Endothelial cell of umbilical vein (primary cell): ENCODE results near the gene HBS1L. TPM values are rescaled to one million over a fixed set of nuclear protein-coding genes. Genes with fewer than 3 reads are reported as not detected.

Experiments
- BruUV-seq: library from RNA; stranded (reverse); fragments of 400-500 nt; replicated peaks from 2 replicates; lab custom pipeline; 2021; lab: Mats Ljungman, UMichigan
- CTCF ChIA-PET: fragments of 300-600, 350-600 bp; sonication (Branson Sonifier 250); formaldehyde crosslinking; loops from one replicate; lab custom pipeline; 2021; ENCODE audit warnings: antibody characterized with exemption, inconsistent platforms; lab: Charles Lee
- POLR2A ChIA-PET: fragments of 300-600, 350-600 bp; sonication (Branson Sonifier 250); formaldehyde crosslinking; loops from one replicate; lab custom pipeline; 2021; ENCODE audit warnings: antibody characterized with exemption, inconsistent platforms; lab: Charles Lee
- DNase-seq: peaks from one replicate; pipeline ENCODE4 v3.0.0-alpha.2; 2011; ENCODE audit warnings: low read depth, low spot score
- FAIRE-seq: peaks from 2 replicates; lab custom pipeline; 2011; peaks lifted over from hg19 to GRCh38; lab: Jason Lieb, UNC
- H2AFZ ChIP-seq: 2 replicates; pipeline ENCODE4 v1.6.0; 2012; ENCODE audit warnings: low read depth, low read length, control low read depth, inconsistent platforms
- H3K27ac ChIP-seq: 2 replicates; pipeline ENCODE4 v1.5.1; 2011; ENCODE audit warnings: low read depth, mild to moderate bottlenecking, control low read depth, low read length, moderate library complexity; ENCODE audit not compliant: insufficient read depth
- H3K27me3 ChIP-seq, 2 experiments: 2 replicates each; pipeline versions ENCODE4 v1.6.0 to v1.6.1; 2011; ENCODE audit warnings: low read length in 2 of 2, mixed read lengths in 1 of 2; ENCODE audit not compliant: control insufficient read depth in 2 of 2, insufficient read depth in 2 of 2
- H3K36me3 ChIP-seq, 2 experiments: 2 replicates in 1 of 2; 3 replicates in 1 of 2; pipeline ENCODE4 v1.5.1; 2011; ENCODE audit warnings: low read length in 2 of 2, mild to moderate bottlenecking in 1 of 2, moderate library complexity in 1 of 2; ENCODE audit not compliant: control insufficient read depth in 2 of 2, insufficient read depth in 2 of 2; ENCODE audit errors: extremely low read depth in 1 of 2
- H3K4me1 ChIP-seq: 3 replicates; pipeline ENCODE4 v1.5.1; 2011; ENCODE audit warnings: mild to moderate bottlenecking, low read length; ENCODE audit not compliant: control insufficient read depth, insufficient read depth; ENCODE audit errors: extremely low read depth
- H3K4me2 ChIP-seq: 2 replicates; pipeline ENCODE4 v1.6.1; 2011; ENCODE audit warnings: low read length, control low read depth, mixed read lengths; ENCODE audit not compliant: insufficient read depth
- H3K4me3 ChIP-seq, 3 experiments: fragments of 200-600 bp in 1 of 3; sonication (generic), shearing (Covaris generic) in 1 of 3; replicated peaks in 1 of 3; 2 replicates each; pipeline ENCODE4 v1.5.1; 2011 to 2016; ENCODE audit warnings: control low read depth in 3 of 3, low read length in 3 of 3, mild to moderate bottlenecking in 2 of 3, inconsistent platforms in 1 of 3, low read depth in 1 of 3, moderate library complexity in 1 of 3; ENCODE audit not compliant: insufficient read depth in 1 of 3
- H3K79me2 ChIP-seq: 2 replicates; pipeline ENCODE4 v1.6.0; 2012; ENCODE audit warnings: low read length, inconsistent platforms; ENCODE audit not compliant: control insufficient read depth, insufficient read depth
- H3K9ac ChIP-seq: replicated peaks from 2 replicates; pipeline ENCODE3; 2011; ENCODE audit warnings: low read length, control low read depth; ENCODE audit not compliant: insufficient read depth; ENCODE audit errors: extremely low read depth
- H3K9me1 ChIP-seq: replicated peaks from 3 replicates; pipeline ENCODE4 v1.6.0; 2011; ENCODE audit warnings: mild to moderate bottlenecking, low read length; ENCODE audit not compliant: control insufficient read depth, insufficient read depth; ENCODE audit errors: extremely low read depth
- H3K9me3 ChIP-seq: replicated peaks from 2 replicates; pipeline ENCODE4 v1.5.1; 2012; ENCODE audit warnings: low read length, inconsistent platforms; ENCODE audit not compliant: control insufficient read depth, insufficient read depth
- H4K20me1 ChIP-seq: replicated peaks from 2 replicates; pipeline ENCODE3; 2011; ENCODE audit warnings: mild to moderate bottlenecking, low read length; ENCODE audit not compliant: control insufficient read depth, insufficient read depth; ENCODE audit errors: extremely low read depth
- CTCF ChIP-seq, 2 donors: IDR thresholded peaks; 1 replicate in 1 of 2; 2 replicates in 1 of 2; pipeline ENCODE4 v1.5.1; 2011; ENCODE audit warnings: low read length in 2 of 2, mild to moderate bottlenecking in 2 of 2, moderate library complexity in 2 of 2, control low read depth in 1 of 2, inconsistent platforms in 1 of 2, low read depth in 1 of 2; ENCODE audit not compliant: insufficient read depth in 1 of 2; ENCODE audit errors: extremely low read depth in 1 of 2
- EZH2 ChIP-seq: IDR thresholded peaks from 2 replicates; pipeline ENCODE4 v1.6.1; 2012; ENCODE audit warnings: borderline replicate concordance, low read depth, mild to moderate bottlenecking, moderate library complexity, low read length, inconsistent platforms; ENCODE audit not compliant: severe bottlenecking
- FOS ChIP-seq: IDR thresholded peaks from 2 replicates; pipeline ENCODE4 v1.6.1; 2011; ENCODE audit warnings: mild to moderate bottlenecking, low read length, moderate library complexity, borderline replicate concordance; ENCODE audit not compliant: insufficient read depth
- GATA2 ChIP-seq: IDR thresholded peaks from 2 replicates; pipeline ENCODE4 v1.7.0; 2011; ENCODE audit warnings: low read depth, mild to moderate bottlenecking, moderate library complexity, mixed read lengths, low read length; ENCODE audit not compliant: insufficient read length, insufficient read depth
- JUN ChIP-seq: IDR thresholded peaks from 2 replicates; pipeline ENCODE4 v1.6.1; 2011; ENCODE audit warnings: borderline replicate concordance, low read depth; ENCODE audit not compliant: insufficient read length, insufficient read depth
- MAX ChIP-seq: IDR thresholded peaks from 2 replicates; pipeline ENCODE4 v1.6.1; 2011; ENCODE audit not compliant: insufficient read depth, insufficient read length
- MYC ChIP-seq: IDR thresholded peaks from one replicate; pipeline ENCODE4 v1.6.1; 2011; ENCODE audit warnings: mild to moderate bottlenecking, low read depth, low read length
- POLR2A ChIP-seq: IDR thresholded peaks from 2 replicates; pipeline ENCODE4 v1.6.1; 2012; ENCODE audit warnings: low read depth, mild to moderate bottlenecking, control low read depth, low read length
- POLR2AphosphoS5 ChIP-seq: IDR thresholded peaks from 2 replicates; pipeline ENCODE4 v1.6.1; 2012; ENCODE audit warnings: low read depth, mild to moderate bottlenecking, control low read depth, low read length, moderate library complexity; ENCODE audit not compliant: insufficient read depth
- dilution Hi-C: fragments of 300-500 bp; cut with MboI; formaldehyde crosslinking; loops from one replicate; pipeline ENCODE4 v1.15.0; 2019; ENCODE audit warnings: low sequenced_read_pairs; ENCODE audit not compliant: extremely low pct_ligation_motif_present
- intact Hi-C: fragments of 100-400 bp; cut with micrococcal nuclease; formaldehyde crosslinking; loops from one replicate; pipeline ENCODE4 v1.10.0; 2022
- polyA plus RNA-seq, 4 experiments: library from polyadenylated mRNA; depleted of rRNA in 3 of 4; stranded (reverse) in 3 of 4; unstranded in 1 of 4; fragments of >200 nt; gene quantifications; 2 replicates each; pipeline versions ENCODE4 v1.2.1 to v1.2.3, GENCODE V29; 2011 to 2012; ENCODE audit warnings: missing spikeins in 1 of 4
- total RNA-seq: library from RNA; stranded (reverse); gene quantifications from 2 replicates; pipeline ENCODE4 v1.2.3, GENCODE V29; 2021

HBS1L gene
- total and polyA plus RNA-seq, 2 donors (not counting 3 experiments of a cell fraction or from before 2014, with no cell fraction given), result 23.7 to 74.6 TPM

GRCh38 chr6:135030056-135030473, 24.6 kb downstream of the HBS1L start:
- no peak overlapping the region for H3K9ac ChIP-seq
- no peaks in the 10 kb centered on the region for H3K9me1 ChIP-seq
- peaks cover 0 to 5% of the 10 kb centered on the region in 2 experiments for H3K36me3 ChIP-seq
- H3K27me3 ChIP-seq, result no peaks in the 10 kb centered on the region
- FAIRE-seq (no peak), DNase-seq (no peak)
- POLR2A ChIA-PET, result no interaction called here
- H3K79me2 ChIP-seq, result peaks cover 22% of the 10 kb centered on the region
- CTCF ChIA-PET, result interaction anchor here (1.5 kb wide), 1 partner anchor 933 kb away, joined by 5 read pairs; no protein-coding TSS in a partner anchor
- H4K20me1 ChIP-seq, result peaks cover 3% of the 10 kb centered on the region
- H3K4me2 ChIP-seq, result no peak overlapping the region
- no peak overlapping the region for H2AFZ ChIP-seq
- no TSS peak for BruUV-seq
- H3K27ac ChIP-seq, result no peak overlapping the region
- H3K4me1 ChIP-seq, result no peaks in the 10 kb centered on the region
- intact Hi-C loops, result no loop called here
- no peak overlapping the region for H3K4me3 ChIP-seq
- dilution Hi-C loops, result no loop called here
- TF ChIP-seq POLR2AphosphoS5 (no peak), CTCF (IDR thresholded peaks at IDR 0.05; ENCODE audit: extremely low read depth in 1 of 2, insufficient read depth in 1 of 2, low read depth in 1 of 2, low read length in 2 of 2) (no peak), FOS (no peak), MYC (no peak), POLR2A (no peak), MAX (no peak), EZH2 (no peak), JUN (no peak), GATA2 (no peak)
- no peaks in the 10 kb centered on the region for H3K9me3 ChIP-seq
